Small intestine (tissue), 7 donors: ENCODE measurements around the gene CYP27C1. TPM values are rescaled to one million over a fixed set of nuclear protein-coding genes. Genes with fewer than 3 reads are reported as not detected.

Source experiments
- DNase-seq, 2 donors: peaks; one replicate each; pipeline versions ENCODE4 v3.0.0 to v3.0.0-alpha.2; 2013
- FAIRE-seq: peaks from 2 replicates; lab custom pipeline; 2012; peaks lifted over from hg19 to GRCh38; lab: Jason Lieb, UNC
- H3K27ac ChIP-seq, 3 donors: one replicate each; pipeline ENCODE4 v1.5.1; 2013; ENCODE audit warnings: low read length in 2 of 3, mild to moderate bottlenecking in 2 of 3, control low read depth in 1 of 3, inconsistent platforms in 1 of 3, low read depth in 1 of 3, moderate library complexity in 1 of 3
- H3K27me3 ChIP-seq, 3 donors: one replicate each; pipeline ENCODE4 v1.6.1; 2013; ENCODE audit warnings: low read length in 3 of 3, inconsistent platforms in 1 of 3; ENCODE audit not compliant: control insufficient read depth in 3 of 3, insufficient read depth in 3 of 3
- H3K36me3 ChIP-seq, 3 donors: one replicate each; pipeline ENCODE4 v1.6.1; 2013; ENCODE audit warnings: low read length in 3 of 3, inconsistent platforms in 1 of 3, low read depth in 1 of 3, mild to moderate bottlenecking in 1 of 3, moderate library complexity in 1 of 3; ENCODE audit not compliant: control insufficient read depth in 3 of 3, insufficient read depth in 2 of 3
- H3K4me1 ChIP-seq, 3 donors: one replicate each; pipeline ENCODE4 v1.6.1; 2013; ENCODE audit warnings: low read length in 2 of 3, inconsistent platforms in 1 of 3, low read depth in 1 of 3, mild to moderate bottlenecking in 1 of 3, moderate library complexity in 1 of 3; ENCODE audit not compliant: control insufficient read depth in 3 of 3, insufficient read depth in 2 of 3
- H3K4me3 ChIP-seq, 3 donors: one replicate each; pipeline ENCODE4 v1.5.1; 2013; ENCODE audit warnings: low read length in 3 of 3, control low read depth in 1 of 3, inconsistent platforms in 1 of 3, low read depth in 1 of 3, mild to moderate bottlenecking in 1 of 3, moderate library complexity in 1 of 3
- H3K9me3 ChIP-seq, 2 donors: one replicate each; pipeline ENCODE4 v1.6.1; 2013; ENCODE audit warnings: low read depth in 1 of 2, low read length in 1 of 2; ENCODE audit not compliant: control insufficient read depth in 2 of 2, insufficient read depth in 1 of 2
- WGBS, 3 donors: extraction: QIAGEN DNeasy Blood & Tissue Kit; methylation state at CpG; one replicate each; pipeline ENCODE4 v1.1.7; 2013; 5-methylcytosine and 5-hydroxymethylcytosine counted together
- polyA plus RNA-seq, 4 donors: library from polyadenylated mRNA; stranded (reverse) in 3 of 4; unstranded in 1 of 4; fragments of 200-250 nt in 3 of 4; fragments of 120-200 nt in 1 of 4; gene quantifications; one replicate each; pipeline versions ENCODE4 v1.2.1 to v1.2.3, GENCODE V29; 2013
- donor health status: healthy with polysubstance abuse.
- donor health status: control.
- donor health status: control.
- donor health status: Bipolar disorder and iron deficiency.
- donor health status: healthy.

The CYP27C1 gene
- polyA plus RNA-seq, 4 donors, result 0.24 to 1.2 TPM; not detected in 2

DNA sequence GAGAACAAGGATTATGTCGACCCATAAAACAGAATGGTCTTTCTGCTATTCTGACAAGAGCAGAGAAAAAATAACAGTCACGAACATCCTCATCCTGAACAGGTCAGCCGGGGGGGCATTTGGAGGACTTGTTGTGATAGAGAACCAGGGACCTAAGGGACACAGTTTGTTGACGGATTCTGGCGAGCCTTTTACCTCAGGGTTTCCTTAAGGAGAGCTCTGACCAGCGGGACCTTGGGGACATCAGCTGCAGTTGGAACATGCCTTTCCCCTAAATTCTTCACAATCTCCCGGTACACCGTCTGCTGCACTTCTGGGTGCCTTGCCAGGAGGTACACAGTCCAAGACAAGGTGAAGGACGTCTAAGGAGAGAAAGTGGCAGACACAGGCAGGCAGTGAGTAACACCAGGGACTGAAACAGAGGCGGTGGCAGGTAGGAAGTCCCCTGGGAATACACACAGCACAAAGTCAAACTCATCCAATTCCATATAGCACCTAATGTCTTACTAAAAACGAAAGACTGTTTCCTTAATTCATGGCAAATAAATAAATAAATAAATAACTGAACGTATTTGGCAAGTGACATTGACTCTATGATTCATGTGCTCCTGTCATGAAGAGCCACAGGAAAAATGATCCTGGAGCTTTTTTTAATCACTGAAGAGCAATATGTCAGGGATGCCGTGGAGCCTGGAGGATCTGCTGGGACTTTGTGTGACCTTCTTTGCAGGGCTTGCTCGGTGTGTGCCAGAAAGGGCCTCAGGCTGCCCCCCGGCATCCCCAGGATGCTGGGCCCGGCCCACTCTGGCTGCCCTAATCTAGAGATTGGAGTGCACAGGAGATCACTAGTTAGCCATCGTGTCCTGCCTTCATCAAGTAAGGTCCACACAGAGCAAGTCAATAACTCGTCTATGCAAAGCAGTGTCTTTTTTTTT is 24.7 kb downstream of the CYP27C1 start:
- Histone ChIP-seq H3K9me3 (no peaks in the 10 kb centered on the region), H3K36me3 (peaks cover 0 to 11% (median 0%) of the 10 kb centered on the region in 3 donors), H3K27me3 (peaks cover 0 to 3% (median 0%) of the 10 kb centered on the region in 3 donors), H3K27ac (no peak overlapping the region), H3K4me3 (no peak overlapping the region), H3K4me1 (no peaks in the 10 kb centered on the region)
- FAIRE-seq (no peak), DNase-seq (no peak)
- WGBS, 3 donors, result 73 to 89% (median 77%) methylated on average over 18 of the region's 18 CpGs

DNA sequence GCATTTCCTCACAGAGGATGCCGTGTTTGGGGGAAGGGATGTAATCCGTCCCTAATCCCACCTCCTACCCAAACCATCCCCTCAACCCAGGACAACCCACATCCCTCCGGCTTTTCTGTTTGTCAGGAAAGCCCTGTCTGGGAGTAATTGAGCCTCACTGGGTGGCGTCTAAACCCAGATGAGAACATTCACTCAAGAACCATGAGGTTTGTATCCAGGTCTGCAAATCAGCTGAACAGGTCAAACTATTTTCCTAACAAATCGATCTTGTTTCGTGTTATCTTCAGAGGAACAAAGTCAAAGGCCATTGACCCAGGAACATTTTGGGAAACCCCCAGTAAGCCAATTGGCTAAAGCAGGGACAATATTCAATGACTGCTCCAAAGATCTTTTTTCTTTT is 25.7 kb downstream of the CYP27C1 start:
- H3K27me3 ChIP-seq, result peaks cover 0 to 3% (median 0%) of the 10 kb centered on the region in 3 donors
- no peak overlapping the region for H3K4me3 ChIP-seq
- no peaks in the 10 kb centered on the region for H3K9me3 ChIP-seq
- H3K4me1 ChIP-seq, result no peaks in the 10 kb centered on the region
- 65 to 72% (median 67%) methylated on average over 6 of the region's 6 CpGs for WGBS, 3 donors
- H3K27ac ChIP-seq, result no peak overlapping the region
- DNase-seq, result no peak
- FAIRE-seq, result no peak
- H3K36me3 ChIP-seq, result peaks cover 0 to 11% (median 0%) of the 10 kb centered on the region in 3 donors

- DNase-seq (no peak), FAIRE-seq (no peak)
- Histone ChIP-seq H3K27me3 (peaks cover 0 to 3% (median 0%) of the 10 kb centered on the region in 3 donors), H3K36me3 (peaks cover 0 to 11% (median 0%) of the 10 kb centered on the region in 3 donors), H3K4me1 (no peaks in the 10 kb centered on the region), H3K27ac (no peak overlapping the region), H3K9me3 (no peaks in the 10 kb centered on the region), H3K4me3 (no peak overlapping the region)
- 65 to 77% (median 73%) methylated on average over 5 of the region's 5 CpGs for WGBS, 3 donors
Observed at GRCh38 chr2:127193967-127194280, 26.2 kb downstream of the CYP27C1 start.

DNA sequence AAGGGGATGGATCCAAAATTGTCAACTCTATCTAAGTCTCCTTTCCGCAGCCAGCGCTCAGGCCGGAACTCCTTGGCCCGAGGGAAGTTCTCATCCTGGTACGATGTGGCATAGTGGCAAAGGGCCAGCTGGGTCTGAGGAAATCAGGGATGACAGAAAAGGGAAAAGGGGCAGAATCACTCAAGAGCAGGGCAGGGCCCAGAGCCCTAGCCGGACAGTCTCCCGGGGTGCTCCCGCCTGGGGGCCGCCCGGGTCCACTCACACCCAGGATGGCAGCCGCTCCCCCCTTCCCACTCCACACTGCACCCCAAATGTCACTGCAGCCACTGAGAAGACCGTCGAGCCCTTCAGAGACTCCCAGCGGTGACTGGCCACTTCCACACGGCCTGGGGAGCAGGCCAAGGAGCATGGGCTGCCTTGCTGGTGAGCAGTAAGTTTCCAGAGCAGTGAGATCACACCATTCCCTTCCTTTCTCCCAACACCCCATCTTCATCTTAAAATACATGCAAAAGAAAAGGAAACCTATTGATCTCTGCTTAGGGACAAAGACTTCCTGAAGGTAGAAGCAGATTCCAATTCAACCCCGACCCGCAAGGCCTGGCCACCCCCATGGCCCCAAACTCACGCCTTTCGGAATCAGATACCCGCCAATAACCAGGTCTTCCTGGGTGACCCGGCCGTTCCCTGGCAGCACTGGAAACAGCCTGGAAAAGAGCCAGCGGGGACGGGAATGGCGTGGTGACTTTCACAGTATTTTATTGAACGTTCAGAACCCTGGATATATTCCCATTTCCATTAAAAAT is 26.7 kb downstream of the CYP27C1 start:
- Histone ChIP-seq H3K27ac (no peak overlapping the region), H3K4me3 (no peak overlapping the region), H3K36me3 (peaks cover 0 to 11% (median 0%) of the 10 kb centered on the region in 3 donors), H3K27me3 (peaks cover 0 to 3% (median 0%) of the 10 kb centered on the region in 3 donors), H3K4me1 (no peaks in the 10 kb centered on the region), H3K9me3 (no peaks in the 10 kb centered on the region)
- DNase-seq (no peak), FAIRE-seq (no peak)
- WGBS, 3 donors, result 63 to 73% (median 64%) methylated on average over 26 of the region's 26 CpGs

GRCh38 chr2:127191331-127192219 is 28.5 kb downstream of the CYP27C1 start:
- H3K27ac ChIP-seq, result no peak overlapping the region
- H3K27me3 ChIP-seq, result peaks cover 0 to 5% (median 0%) of the 10 kb centered on the region in 3 donors
- no peak for FAIRE-seq
- no peaks in the 10 kb centered on the region for H3K4me1 ChIP-seq
- no peak for DNase-seq
- peaks cover 0 to 11% (median 0%) of the 10 kb centered on the region in 3 donors for H3K36me3 ChIP-seq
- H3K4me3 ChIP-seq, result no peak overlapping the region
- no peaks in the 10 kb centered on the region for H3K9me3 ChIP-seq
- WGBS, 3 donors, result 79 to 89% (median 80%) methylated on average over 13 of the region's 13 CpGs

- FAIRE-seq (no peak), DNase-seq (no peak)
- Histone ChIP-seq H3K27ac (no peak overlapping the region), H3K4me3 (no peak overlapping the region), H3K27me3 (peaks cover 0 to 4% (median 0%) of the 10 kb centered on the region in 3 donors), H3K4me1 (no peaks in the 10 kb centered on the region), H3K36me3 (peaks cover 0 to 8% (median 0%) of the 10 kb centered on the region in 3 donors), H3K9me3 (no peaks in the 10 kb centered on the region)
- WGBS, 3 donors, result 82 to 86% (median 84%) methylated on average over 8 of the region's 8 CpGs
Observed at GRCh38 chr2:127188797-127189196, 31.3 kb downstream of the CYP27C1 start.

- FAIRE-seq (no peak), DNase-seq (no peak)
- H3K9me3 ChIP-seq, result no peaks in the 10 kb centered on the region
- peaks cover 0 to 5% (median 0%) of the 10 kb centered on the region in 3 donors for H3K36me3 ChIP-seq
- no peaks in the 10 kb centered on the region for H3K4me1 ChIP-seq
- H3K27me3 ChIP-seq, result peaks cover 0 to 3% (median 0%) of the 10 kb centered on the region in 3 donors
- WGBS, 3 donors, result 40 to 75% (median 50%) methylated on average over 10 of the region's 10 CpGs
- no peak overlapping the region for H3K4me3 ChIP-seq
- no peak overlapping the region for H3K27ac ChIP-seq
Observed at GRCh38 chr2:127187831-127188230, 32.3 kb downstream of the CYP27C1 start.
